ENCODE data around the gene GRB10. TPM values are rescaled to one million over a fixed set of nuclear protein-coding genes. Genes with fewer than 3 reads are reported as not detected.
A peak's percentile ranks its signal among the peaks of the same experiment; 100 is the strongest.

GRB10 gene
- total RNA-seq, result 10 to 100 TPM; 40.4 to 88.6 (median 61.1) TPM

DNA sequence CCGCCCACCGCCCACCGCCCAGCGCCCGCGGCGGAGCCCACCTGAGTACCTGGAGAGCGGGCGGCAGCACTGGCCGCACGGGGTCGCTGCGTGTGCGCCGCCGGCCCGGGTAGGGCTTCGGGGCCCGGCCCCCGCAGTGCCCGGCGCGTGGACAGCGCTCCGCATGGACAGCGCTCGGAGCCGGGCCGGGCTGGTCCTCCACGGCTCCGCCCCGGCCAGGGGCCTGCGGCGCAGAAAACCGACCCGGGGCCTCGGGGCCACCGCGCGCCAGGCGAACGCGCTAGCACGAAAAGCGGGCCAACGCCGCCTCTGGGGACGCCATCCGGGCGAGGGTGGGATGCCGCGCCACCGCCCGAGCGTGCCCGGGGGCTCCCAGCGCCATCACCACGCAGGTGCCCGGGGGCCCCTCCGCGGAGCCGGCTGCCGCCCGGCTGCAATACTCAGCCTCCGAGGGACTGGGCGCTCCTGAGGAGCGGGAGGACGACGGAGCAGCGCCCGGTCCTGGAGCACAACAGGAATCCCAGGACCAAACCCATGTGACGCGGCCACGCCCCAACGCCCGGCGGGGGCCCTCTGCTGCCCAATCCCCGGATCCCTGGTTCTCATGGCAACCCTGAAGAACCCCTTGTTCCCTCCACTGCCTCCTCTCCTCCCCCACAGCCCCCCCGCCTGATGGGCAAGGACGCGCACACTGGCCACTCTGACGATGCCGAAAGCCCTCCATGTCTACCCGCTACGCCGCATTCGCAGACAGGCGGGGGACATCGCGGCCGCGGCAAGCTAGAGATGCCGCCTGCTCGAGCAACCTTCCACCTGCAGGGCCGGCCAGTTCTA is at the start of gene GRB10:
GRB10 (minus strand) TSS at position 522 of the 834 bp plus-strand sequence. CDS start 50,574 bp downstream, outside the sequence.
- Histone ChIP-seq H3K9me3 (no peaks in the 10 kb centered on the region), H3K4me1 (peaks cover 44 to 51% of the 10 kb centered on the region in 2 donors), H3K27me3 (no peaks in the 10 kb centered on the region), H3K4me3 (peak within 1 kb of the TSS; percentile 43 to 59 (median 50)), H3K27ac (peak within 1 kb of the TSS in 3 of 4 donors; percentile 44 to 70 (median 51)), H3K36me3 (no peaks in the 10 kb centered on the region)
- no peak for DNase-seq
- TF ChIP-seq POLR2A (IDR thresholded peaks at IDR 0.05), result no peak
- TF ChIP-seq, protein P1, sequence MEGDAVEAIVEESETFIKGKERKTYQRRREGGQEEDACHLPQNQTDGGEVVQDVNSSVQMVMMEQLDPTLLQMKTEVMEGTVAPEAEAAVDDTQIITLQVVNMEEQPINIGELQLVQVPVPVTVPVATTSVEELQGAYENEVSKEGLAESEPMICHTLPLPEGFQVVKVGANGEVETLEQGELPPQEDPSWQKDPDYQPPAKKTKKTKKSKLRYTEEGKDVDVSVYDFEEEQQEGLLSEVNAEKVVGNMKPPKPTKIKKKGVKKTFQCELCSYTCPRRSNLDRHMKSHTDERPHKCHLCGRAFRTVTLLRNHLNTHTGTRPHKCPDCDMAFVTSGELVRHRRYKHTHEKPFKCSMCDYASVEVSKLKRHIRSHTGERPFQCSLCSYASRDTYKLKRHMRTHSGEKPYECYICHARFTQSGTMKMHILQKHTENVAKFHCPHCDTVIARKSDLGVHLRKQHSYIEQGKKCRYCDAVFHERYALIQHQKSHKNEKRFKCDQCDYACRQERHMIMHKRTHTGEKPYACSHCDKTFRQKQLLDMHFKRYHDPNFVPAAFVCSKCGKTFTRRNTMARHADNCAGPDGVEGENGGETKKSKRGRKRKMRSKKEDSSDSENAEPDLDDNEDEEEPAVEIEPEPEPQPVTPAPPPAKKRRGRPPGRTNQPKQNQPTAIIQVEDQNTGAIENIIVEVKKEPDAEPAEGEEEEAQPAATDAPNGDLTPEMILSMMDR (IDR thresholded peaks at IDR 0.05 in 4 of 5, conservative IDR thresholded peaks at IDR 0.05 in 1 of 5), result peak in 3 of 5 experiments; percentile 36 to 57 (median 36)
- in situ Hi-C loops (cut with MboI; ENCODE audit: low sequenced_read_pairs in 4 of 4) (loop anchor here in 3 of 4 donors (25.0 kb wide), 2 partner anchors 280 to 320 kb away; partner anchors contain the start of gene FIGNL1 (in 2 of the 3)), intact Hi-C loops (cut with DNase I; ENCODE audit: low total_unique reads) (loop anchor here (5.0 kb wide), 1 partner anchor 380 kb away; no protein-coding TSS in a partner anchor)
- ATAC-seq, result peak; percentile 65 to 69

DNA sequence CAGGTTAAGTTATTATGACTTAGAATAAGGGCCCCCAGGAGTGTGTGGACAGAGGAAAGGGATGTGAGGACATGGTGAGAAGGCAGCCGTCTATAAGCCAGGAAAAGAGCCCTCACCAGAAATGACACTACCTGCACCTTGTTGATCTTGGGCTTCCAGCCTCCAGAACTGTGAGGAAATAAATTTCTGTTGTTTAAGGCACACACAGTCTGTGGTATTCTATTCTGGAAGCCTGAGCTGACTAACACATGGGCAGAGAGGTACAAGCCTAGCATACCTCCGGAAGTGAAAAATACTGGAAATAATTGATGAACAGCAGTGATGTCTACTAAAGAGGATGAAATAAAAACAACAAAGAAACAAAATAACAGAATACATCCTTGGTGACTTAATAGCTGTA is 46.1 kb upstream of the GRB10 start:
- Histone ChIP-seq H3K4me3 (no peak overlapping the region), H3K4me1 (no peaks in the 10 kb centered on the region), H3K9me3 (no peaks in the 10 kb centered on the region), H3K36me3 (no peaks in the 10 kb centered on the region), H3K27ac (no peak overlapping the region), H3K27me3 (no peaks in the 10 kb centered on the region)
- intact Hi-C loops (cut with DNase I; ENCODE audit: low total_unique reads) (no loop called here), in situ Hi-C loops (cut with MboI; ENCODE audit: low sequenced_read_pairs in 4 of 4) (no loop called here)
- DNase-seq (no peak), ATAC-seq (no peak)
- TF ChIP-seq, protein P1 (IDR thresholded peaks at IDR 0.05 in 4 of 5, conservative IDR thresholded peaks at IDR 0.05 in 1 of 5), result no peak
- no peak for TF ChIP-seq POLR2A (IDR thresholded peaks at IDR 0.05)

DNA sequence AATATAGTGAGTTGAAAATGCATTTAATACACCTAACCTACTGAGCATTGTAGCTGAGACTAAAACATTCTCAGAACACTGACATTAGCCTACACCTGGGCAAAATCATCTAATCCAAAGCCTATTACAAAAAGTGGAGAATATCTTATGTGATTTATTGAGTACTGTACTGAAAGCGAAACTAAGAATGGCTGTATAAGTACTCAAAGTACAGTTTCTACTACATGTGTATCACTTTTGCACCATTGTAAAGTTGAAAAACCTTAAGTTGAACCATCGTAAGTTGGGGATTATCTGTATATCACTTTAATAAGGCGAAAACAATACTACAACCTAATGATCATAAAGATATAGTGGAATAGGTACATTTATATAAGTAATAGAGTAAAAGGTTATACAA is 45.4 kb upstream of the GRB10 start:
- ATAC-seq (no peak), DNase-seq (no peak)
- H3K9me3 ChIP-seq, result no peaks in the 10 kb centered on the region
- no peak for TF ChIP-seq POLR2A (IDR thresholded peaks at IDR 0.05)
- TF ChIP-seq, protein P1 (IDR thresholded peaks at IDR 0.05 in 4 of 5, conservative IDR thresholded peaks at IDR 0.05 in 1 of 5), result no peak
- H3K4me1 ChIP-seq, result no peaks in the 10 kb centered on the region
- H3K27ac ChIP-seq, result no peak overlapping the region
- H3K4me3 ChIP-seq, result no peak overlapping the region
- H3K36me3 ChIP-seq, result no peaks in the 10 kb centered on the region
- in situ Hi-C loops (cut with MboI; ENCODE audit: low sequenced_read_pairs in 4 of 4) (no loop called here), intact Hi-C loops (cut with DNase I; ENCODE audit: low total_unique reads) (no loop called here)
- H3K27me3 ChIP-seq, result no peaks in the 10 kb centered on the region

DNA sequence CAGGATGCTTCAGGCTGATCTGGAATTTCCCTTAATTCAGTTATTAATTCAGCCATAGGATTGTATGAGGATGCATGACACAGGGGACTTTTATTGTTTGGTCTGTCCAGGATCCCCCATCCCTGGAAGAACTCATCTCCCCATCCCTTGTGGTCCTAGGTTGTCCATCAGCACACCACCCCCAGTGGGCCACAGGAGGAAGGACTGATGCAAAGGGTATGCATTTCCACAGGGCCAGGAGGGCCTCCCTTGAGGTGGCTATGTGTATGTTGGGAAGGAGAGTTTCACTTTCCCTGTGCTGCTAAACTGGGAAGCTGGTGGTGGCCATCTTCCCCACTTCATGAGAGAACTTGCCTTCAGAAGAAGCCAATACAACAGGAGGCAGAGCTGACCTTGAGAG is 44.6 kb upstream of the GRB10 start:
- no peak overlapping the region for H3K27ac ChIP-seq
- intact Hi-C loops (cut with DNase I; ENCODE audit: low total_unique reads) (no loop called here), in situ Hi-C loops (cut with MboI; ENCODE audit: low sequenced_read_pairs in 4 of 4) (no loop called here)
- H3K9me3 ChIP-seq, result no peaks in the 10 kb centered on the region
- H3K4me3 ChIP-seq, result no peak overlapping the region
- ATAC-seq (no peak), DNase-seq (no peak)
- no peaks in the 10 kb centered on the region for H3K4me1 ChIP-seq
- H3K27me3 ChIP-seq, result no peaks in the 10 kb centered on the region
- H3K36me3 ChIP-seq, result no peaks in the 10 kb centered on the region
- TF ChIP-seq, protein P1 (IDR thresholded peaks at IDR 0.05 in 4 of 5, conservative IDR thresholded peaks at IDR 0.05 in 1 of 5), result no peak
- TF ChIP-seq POLR2A (IDR thresholded peaks at IDR 0.05), result no peak
